ENCODE measurements around the gene ROR1. TPM values are rescaled to one million over a fixed set of nuclear protein-coding genes. Genes with fewer than 3 reads are reported as not detected.

The ROR1 gene
- total RNA-seq, 1 experiment from 2014 or later, result 2.7 TPM

DNA sequence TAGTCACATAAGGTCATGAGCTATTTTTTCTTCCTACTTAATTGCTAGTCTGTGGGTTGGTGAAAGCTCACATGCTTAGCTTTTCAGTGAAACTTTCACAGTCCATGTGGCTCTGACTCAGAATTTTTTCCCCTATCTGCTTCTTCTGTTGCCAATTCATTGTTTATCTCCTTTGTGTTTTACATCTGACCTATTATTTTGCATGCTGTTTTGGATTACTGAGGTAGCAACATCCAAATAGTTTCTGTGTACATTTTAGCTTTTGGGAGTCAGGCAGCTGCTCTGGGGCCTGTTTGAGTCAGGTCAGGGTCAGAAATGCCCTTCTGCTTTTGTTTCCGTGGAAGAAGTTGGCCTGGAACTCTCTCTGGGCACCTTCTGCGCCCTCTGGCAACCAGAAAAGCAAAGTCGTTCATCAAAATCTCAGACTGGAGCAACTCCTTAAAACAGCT is 40.0 kb downstream of the ROR1 start:
- no peak overlapping the region for H3K4me2 ChIP-seq (ENCODE audit: low read length)
- no peak overlapping the region for H3K9ac ChIP-seq (ENCODE audit: low read length)
- CTCF ChIA-PET, result no interaction called here
- DNase-seq (ENCODE audit: low read depth, low spot score) (no peak), ATAC-seq (no peak)
- RAD21 ChIA-PET (ENCODE audit: low non-redundant PET in 1 of 2, low total read pairs in 2 of 2, uncharacterized antibody in 2 of 2, unreplicated experiment in 2 of 2), result no interaction called here
- no peak overlapping the region for H3K27ac ChIP-seq (ENCODE audit: low read depth, low read length)
- no peaks in the 10 kb centered on the region for H4K20me1 ChIP-seq (ENCODE audit: insufficient read depth)
- no peaks in the 10 kb centered on the region for H3K36me3 ChIP-seq (ENCODE audit: control insufficient read depth in 1 of 2, insufficient read depth in 2 of 2, low read length in 2 of 2)
- no peaks in the 10 kb centered on the region for H3K4me1 ChIP-seq (ENCODE audit: control insufficient read depth in 1 of 2, insufficient read depth in 2 of 2, low read length in 2 of 2)
- intact Hi-C loops (cut with micrococcal nuclease), result no loop called here
- POLR2A ChIA-PET, result no interaction called here
- BruUV-seq (replicated peaks), result no TSS peak
- H3K79me2 ChIP-seq (ENCODE audit: insufficient read depth, low read length), result no peaks in the 10 kb centered on the region
- H2AFZ ChIP-seq (ENCODE audit: low read depth, low read length, poor library complexity, severe bottlenecking), result no peak overlapping the region
- H3K9me2 ChIP-seq (ENCODE audit: insufficient read depth), result no peaks in the 10 kb centered on the region
- no peaks in the 10 kb centered on the region for H3K27me3 ChIP-seq (ENCODE audit: insufficient read depth, low read length)
- no peaks in the 10 kb centered on the region for H3K9me3 ChIP-seq (ENCODE audit: control insufficient read depth in 1 of 2, insufficient read depth in 1 of 2, low read depth in 1 of 2, low read length in 2 of 2)
- no peak overlapping the region for H3K4me3 ChIP-seq (replicated peaks in 1 of 2; ENCODE audit: low read depth in 1 of 2, low read length in 2 of 2)
- TF ChIP-seq JUND (IDR thresholded peaks at IDR 0.05), result no peak
- TF ChIP-seq, protein P1, sequence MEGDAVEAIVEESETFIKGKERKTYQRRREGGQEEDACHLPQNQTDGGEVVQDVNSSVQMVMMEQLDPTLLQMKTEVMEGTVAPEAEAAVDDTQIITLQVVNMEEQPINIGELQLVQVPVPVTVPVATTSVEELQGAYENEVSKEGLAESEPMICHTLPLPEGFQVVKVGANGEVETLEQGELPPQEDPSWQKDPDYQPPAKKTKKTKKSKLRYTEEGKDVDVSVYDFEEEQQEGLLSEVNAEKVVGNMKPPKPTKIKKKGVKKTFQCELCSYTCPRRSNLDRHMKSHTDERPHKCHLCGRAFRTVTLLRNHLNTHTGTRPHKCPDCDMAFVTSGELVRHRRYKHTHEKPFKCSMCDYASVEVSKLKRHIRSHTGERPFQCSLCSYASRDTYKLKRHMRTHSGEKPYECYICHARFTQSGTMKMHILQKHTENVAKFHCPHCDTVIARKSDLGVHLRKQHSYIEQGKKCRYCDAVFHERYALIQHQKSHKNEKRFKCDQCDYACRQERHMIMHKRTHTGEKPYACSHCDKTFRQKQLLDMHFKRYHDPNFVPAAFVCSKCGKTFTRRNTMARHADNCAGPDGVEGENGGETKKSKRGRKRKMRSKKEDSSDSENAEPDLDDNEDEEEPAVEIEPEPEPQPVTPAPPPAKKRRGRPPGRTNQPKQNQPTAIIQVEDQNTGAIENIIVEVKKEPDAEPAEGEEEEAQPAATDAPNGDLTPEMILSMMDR (IDR thresholded peaks at IDR 0.05 in 2 of 3, conservative IDR thresholded peaks at IDR 0.05 in 1 of 3; ENCODE audit: borderline replicate concordance in 1 of 3, insufficient read depth in 1 of 3, low read depth in 2 of 3, low read length in 2 of 3), result no peak
- TF ChIP-seq, protein P2, sequence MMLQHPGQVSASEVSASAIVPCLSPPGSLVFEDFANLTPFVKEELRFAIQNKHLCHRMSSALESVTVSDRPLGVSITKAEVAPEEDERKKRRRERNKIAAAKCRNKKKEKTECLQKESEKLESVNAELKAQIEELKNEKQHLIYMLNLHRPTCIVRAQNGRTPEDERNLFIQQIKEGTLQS (IDR thresholded peaks at IDR 0.05), result no peak
- TF ChIP-seq SRF (IDR thresholded peaks at IDR 0.05; ENCODE audit: low read depth), result no peak
- TF ChIP-seq, protein P3, sequence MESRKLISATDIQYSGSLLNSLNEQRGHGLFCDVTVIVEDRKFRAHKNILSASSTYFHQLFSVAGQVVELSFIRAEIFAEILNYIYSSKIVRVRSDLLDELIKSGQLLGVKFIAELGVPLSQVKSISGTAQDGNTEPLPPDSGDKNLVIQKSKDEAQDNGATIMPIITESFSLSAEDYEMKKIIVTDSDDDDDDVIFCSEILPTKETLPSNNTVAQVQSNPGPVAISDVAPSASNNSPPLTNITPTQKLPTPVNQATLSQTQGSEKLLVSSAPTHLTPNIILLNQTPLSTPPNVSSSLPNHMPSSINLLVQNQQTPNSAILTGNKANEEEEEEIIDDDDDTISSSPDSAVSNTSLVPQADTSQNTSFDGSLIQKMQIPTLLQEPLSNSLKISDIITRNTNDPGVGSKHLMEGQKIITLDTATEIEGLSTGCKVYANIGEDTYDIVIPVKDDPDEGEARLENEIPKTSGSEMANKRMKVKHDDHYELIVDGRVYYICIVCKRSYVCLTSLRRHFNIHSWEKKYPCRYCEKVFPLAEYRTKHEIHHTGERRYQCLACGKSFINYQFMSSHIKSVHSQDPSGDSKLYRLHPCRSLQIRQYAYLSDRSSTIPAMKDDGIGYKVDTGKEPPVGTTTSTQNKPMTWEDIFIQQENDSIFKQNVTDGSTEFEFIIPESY (IDR thresholded peaks at IDR 0.05; ENCODE audit: extremely low read depth, insufficient replicate concordance, low read length), result no peak
- no peak for TF ChIP-seq EZH2 (IDR thresholded peaks at IDR 0.05)
- no peak for TF ChIP-seq EZH2phosphoT487 (IDR thresholded peaks at IDR 0.05; ENCODE audit: borderline replicate concordance)
- TF ChIP-seq TCF7L2 (IDR thresholded peaks at IDR 0.05; ENCODE audit: borderline replicate concordance, extremely low read depth, insufficient read depth, insufficient read length), result no peak
- TF ChIP-seq POLR2A (IDR thresholded peaks at IDR 0.05; ENCODE audit: borderline replicate concordance, extremely low read depth, insufficient read depth, insufficient read length), result no peak
- no peak for TF ChIP-seq CBX3 (IDR thresholded peaks at IDR 0.05; ENCODE audit: low read depth)
- no peak for TF ChIP-seq FOSL1 (IDR thresholded peaks at IDR 0.05; ENCODE audit: low read depth)
- TF ChIP-seq SIN3A (IDR thresholded peaks at IDR 0.05; ENCODE audit: low read depth), result no peak
- TF ChIP-seq YY1 (IDR thresholded peaks at IDR 0.05; ENCODE audit: extremely low read depth, insufficient replicate concordance, low read depth, low read length), result no peak
- TF ChIP-seq RAD21 (IDR thresholded peaks at IDR 0.05; ENCODE audit: low read depth), result no peak
- no peak for TF ChIP-seq SP1 (IDR thresholded peaks at IDR 0.05; ENCODE audit: low read depth)
- TF ChIP-seq EGR1 (IDR thresholded peaks at IDR 0.05; ENCODE audit: low read depth), result no peak
- TF ChIP-seq, protein P4, sequence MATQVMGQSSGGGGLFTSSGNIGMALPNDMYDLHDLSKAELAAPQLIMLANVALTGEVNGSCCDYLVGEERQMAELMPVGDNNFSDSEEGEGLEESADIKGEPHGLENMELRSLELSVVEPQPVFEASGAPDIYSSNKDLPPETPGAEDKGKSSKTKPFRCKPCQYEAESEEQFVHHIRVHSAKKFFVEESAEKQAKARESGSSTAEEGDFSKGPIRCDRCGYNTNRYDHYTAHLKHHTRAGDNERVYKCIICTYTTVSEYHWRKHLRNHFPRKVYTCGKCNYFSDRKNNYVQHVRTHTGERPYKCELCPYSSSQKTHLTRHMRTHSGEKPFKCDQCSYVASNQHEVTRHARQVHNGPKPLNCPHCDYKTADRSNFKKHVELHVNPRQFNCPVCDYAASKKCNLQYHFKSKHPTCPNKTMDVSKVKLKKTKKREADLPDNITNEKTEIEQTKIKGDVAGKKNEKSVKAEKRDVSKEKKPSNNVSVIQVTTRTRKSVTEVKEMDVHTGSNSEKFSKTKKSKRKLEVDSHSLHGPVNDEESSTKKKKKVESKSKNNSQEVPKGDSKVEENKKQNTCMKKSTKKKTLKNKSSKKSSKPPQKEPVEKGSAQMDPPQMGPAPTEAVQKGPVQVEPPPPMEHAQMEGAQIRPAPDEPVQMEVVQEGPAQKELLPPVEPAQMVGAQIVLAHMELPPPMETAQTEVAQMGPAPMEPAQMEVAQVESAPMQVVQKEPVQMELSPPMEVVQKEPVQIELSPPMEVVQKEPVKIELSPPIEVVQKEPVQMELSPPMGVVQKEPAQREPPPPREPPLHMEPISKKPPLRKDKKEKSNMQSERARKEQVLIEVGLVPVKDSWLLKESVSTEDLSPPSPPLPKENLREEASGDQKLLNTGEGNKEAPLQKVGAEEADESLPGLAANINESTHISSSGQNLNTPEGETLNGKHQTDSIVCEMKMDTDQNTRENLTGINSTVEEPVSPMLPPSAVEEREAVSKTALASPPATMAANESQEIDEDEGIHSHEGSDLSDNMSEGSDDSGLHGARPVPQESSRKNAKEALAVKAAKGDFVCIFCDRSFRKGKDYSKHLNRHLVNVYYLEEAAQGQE (IDR thresholded peaks at IDR 0.05; ENCODE audit: low read depth), result no peak
- TF ChIP-seq ZFX (IDR thresholded peaks at IDR 0.05), result no peak
- no peak for TF ChIP-seq CEBPB (IDR thresholded peaks at IDR 0.05; ENCODE audit: low read depth)
- no peak for TF ChIP-seq ZNF274 (IDR thresholded peaks at IDR 0.05; ENCODE audit: low read depth, low read length)

Measured in HCT116 (cell line).